Measurements from ENCODE around the gene PPFIA2.

PPFIA2 gene

DNA sequence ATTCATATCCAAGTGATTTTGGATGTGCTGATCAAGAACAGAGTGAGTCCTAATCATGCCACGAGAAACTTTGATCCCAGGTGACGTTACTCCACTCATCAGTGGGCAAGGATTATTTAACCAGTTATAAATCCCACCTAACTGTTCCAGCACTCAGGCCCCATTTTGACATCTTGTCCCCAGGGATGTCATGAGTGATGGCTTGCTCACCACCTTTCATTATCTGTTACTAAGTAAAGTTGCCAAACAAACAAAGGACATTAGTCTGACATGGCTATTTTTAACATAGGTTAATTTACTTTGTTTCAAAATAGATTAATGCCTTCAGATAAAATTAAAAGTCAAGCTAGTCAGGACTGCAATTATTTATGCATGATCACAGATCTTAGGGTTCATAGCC is 425.3 kb downstream of the PPFIA2 start:
- no peak for DNase-seq

DNA sequence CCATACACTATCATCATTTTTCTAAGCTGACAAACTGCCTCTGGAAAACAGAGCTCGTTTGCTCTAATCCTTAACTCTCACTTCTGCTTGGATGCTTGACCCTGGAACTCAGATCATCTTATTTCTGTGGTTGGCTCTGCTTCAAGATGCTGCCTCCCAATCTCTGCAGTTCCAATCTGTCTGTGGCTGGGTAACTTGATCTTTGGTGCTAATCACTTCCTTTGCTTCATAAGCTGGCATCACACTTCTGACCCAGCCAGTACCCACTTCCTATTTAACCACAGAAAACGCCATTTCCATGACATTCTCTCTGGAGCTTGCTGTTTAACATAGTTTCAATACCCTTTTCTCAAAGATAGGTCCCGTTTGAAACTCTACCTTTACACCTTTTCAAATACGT is 427.1 kb downstream of the PPFIA2 start:
- DNase-seq: no peak

- no peak for DNase-seq
Measured at GRCh38 chr12:81330480-81330879, 428.7 kb downstream of the PPFIA2 start.

GRCh38 chr12:81329085-81329484 is 430.1 kb downstream of the PPFIA2 start:
- no peak for DNase-seq

- DNase-seq: no peak
Measured at GRCh38 chr12:81327425-81327824, 431.7 kb downstream of the PPFIA2 start.

GRCh38 chr12:81325086-81325485 is 434.1 kb downstream of the PPFIA2 start:
- no peak for DNase-seq

- no peak for DNase-seq
Measured at GRCh38 chr12:81314903-81315531, 444.1 kb downstream of the PPFIA2 start.

DNA sequence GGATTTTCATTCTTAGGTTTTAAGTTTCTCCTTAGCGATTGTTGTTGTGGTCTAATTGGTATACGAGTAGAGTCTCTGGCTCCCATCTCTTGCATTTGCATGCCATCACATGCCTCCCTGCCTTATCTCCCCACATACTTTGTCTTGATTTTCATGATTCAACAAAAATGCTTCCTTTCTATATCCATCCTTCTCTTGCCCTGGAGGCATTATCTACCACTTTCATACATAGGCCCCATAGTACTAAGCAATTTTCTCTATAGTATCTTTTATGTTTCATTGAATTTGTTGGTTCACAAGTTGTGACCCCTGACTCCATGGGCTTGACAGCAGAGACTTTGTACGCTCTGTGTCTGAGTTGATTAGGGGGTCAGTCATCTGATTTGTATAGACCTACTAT is 455.2 kb downstream of the PPFIA2 start:
- no peak for DNase-seq

- no peak for DNase-seq
Measured at GRCh38 chr12:81300454-81300853, 458.7 kb downstream of the PPFIA2 start.

DNA sequence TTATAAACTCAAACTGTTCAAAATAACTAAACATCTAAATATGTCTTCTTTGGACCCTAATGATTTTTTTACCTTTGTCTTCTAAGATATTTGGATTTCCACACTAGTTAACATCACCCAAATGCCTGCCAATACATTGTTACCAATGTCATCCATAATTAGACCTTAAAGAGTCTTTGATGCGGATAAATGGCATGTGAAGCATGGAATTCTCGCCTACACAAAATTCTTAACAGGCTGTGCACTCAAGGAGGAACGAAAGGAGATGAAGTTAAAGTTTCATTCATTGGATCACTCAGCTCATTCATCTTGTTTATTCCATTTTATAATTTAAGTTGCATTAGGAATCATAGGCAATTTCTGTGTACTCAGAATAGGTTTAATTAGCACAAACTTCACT is 461.5 kb downstream of the PPFIA2 start:
- DNase-seq: no peak

- no peak for DNase-seq
Measured at GRCh38 chr12:81296556-81297305, 462.4 kb downstream of the PPFIA2 start.

DNA sequence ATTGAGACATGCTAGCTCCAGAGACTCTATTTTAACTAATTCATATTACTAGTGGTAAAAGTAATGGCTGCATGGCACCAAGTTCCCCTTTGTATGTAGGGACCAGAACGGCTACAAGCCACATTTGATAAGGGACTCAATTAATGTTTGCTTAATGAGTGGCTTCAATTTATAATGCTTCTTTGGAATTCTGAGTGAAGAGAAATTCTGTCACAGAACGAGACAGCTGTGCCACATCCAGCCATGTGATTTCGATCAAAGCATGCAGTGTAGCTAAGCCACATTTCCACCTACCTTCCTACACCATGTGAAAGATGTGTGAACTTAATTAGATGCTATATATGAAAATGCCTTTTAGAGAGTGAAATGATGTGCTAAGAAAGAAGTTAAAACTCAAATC is 463.9 kb downstream of the PPFIA2 start:
- DNase-seq: no peak

GRCh38 chr12:81294325-81295190 is 464.6 kb downstream of the PPFIA2 start:
- no peak for DNase-seq

DNA sequence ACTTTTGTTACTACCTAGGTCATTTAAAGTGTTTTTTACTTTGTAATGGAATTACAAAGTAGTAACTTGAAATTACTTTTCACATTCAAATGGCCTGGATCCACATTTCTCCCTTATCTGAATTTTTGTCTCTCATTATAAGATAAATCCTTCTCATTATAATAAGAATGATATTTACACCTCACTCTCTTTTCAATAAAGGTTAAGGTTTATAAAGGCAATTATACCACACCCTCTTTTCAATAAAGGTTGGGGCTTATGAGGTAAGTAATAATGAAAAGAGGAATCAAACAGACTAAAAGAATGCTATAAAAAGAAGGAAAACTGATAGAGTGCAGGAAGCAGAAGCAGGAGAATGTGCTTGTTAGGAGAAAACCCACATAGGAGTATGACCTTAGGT is 470.5 kb downstream of the PPFIA2 start:
- DNase-seq: no peak

DNA sequence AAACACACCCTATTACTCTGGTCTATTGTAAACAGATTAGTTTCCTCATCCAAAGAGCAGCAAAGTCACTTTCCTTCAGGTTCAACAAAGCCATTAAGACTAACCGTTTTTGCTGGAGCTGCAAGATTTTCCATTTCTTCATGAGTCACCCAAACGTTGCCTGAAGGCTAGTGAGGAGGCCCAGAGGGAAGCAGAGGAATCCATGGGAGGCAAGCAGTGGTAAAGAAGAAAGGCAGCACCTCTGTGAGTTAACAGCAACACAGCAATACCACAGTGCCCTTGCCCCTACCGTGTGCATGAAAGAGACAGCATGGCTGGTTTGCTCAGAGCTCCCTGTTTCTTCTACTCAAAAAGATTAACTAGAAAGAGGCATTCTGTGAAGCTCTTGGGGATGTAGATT is 475.0 kb downstream of the PPFIA2 start:
- no peak for DNase-seq

GRCh38 chr12:81274637-81275529 is 484.3 kb downstream of the PPFIA2 start:
- DNase-seq: no peak

DNA sequence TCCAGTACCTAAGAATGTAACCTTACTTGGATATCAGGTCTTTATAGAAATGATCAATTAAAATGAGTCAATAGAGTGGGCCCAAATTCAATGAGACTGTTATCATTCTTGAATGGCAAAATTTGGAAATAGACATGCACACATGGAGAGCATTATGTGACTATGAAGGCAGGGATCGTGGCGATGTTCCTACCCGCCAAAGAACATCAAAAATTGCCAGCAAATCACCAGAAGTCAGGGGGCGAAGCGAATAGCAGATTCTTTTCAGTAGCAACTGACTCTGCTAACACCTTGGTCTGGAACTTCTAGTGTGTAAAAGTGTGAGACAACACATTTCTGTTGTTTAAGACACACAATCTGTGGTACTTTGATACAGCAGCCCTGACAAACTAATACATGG is 488.8 kb downstream of the PPFIA2 start:
- DNase-seq: no peak

DNA sequence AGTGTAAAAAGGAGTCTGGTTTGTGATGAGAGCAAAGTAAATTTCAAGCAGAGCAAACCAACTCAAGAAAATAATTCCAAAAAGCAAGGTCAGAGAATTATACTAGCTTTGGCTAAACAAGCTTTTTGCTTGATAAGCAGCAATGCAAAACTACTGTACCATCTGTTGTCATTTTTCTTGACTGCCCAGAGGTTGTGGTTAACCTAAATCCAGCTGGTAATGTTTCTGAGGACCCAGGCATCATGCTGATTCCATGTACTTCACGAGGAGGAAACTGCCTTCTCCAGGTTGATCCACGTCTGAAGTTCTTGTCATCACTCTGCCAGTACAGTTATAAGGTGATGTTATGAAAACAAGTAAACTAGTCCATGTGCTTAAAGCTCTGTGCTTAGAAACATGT is 496.1 kb downstream of the PPFIA2 start:
- DNase-seq: no peak

GRCh38 chr12:81261508-81262207 is 497.5 kb downstream of the PPFIA2 start:
- no peak for DNase-seq

DNA sequence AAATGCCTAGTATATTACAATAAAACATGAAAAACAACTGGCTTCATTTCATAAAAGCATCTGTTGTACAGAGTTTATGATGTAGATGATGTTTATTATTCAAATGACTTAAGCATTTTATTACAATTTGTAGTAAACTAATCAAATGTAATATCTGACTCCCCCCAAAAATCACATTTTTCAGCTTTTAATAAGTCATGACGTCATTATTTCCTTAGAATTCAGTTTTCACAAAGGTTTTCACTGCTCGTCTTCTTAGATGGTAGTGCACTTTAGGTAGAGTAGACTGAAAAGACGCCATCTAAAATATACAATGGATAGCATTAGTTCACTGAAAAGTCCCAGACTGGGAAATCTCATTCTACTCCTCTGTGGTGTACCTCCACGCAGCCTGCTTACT is 499.8 kb downstream of the PPFIA2 start:
- no peak for DNase-seq

GRCh38 chr12:81257947-81258551 is 501.1 kb downstream of the PPFIA2 start:
- peak; percentile 46 for DNase-seq

GRCh38 chr12:81255947-81256346 is 503.2 kb downstream of the PPFIA2 start:
- no peak for DNase-seq
